HS-27A (cell line): ENCODE measurements around the gene DCAF12.
"Not testable (repeated sequence)": the region's sequence is repeated elsewhere in the genome, so short reads cannot be mapped to it uniquely, and the experiment has no call there.

Experiments
- DNase-seq: peaks from one replicate; pipeline ENCODE4 v3.0.0-alpha.2; 2012; ENCODE audit warnings: low read depth, missing footprints

DCAF12 gene

DNA sequence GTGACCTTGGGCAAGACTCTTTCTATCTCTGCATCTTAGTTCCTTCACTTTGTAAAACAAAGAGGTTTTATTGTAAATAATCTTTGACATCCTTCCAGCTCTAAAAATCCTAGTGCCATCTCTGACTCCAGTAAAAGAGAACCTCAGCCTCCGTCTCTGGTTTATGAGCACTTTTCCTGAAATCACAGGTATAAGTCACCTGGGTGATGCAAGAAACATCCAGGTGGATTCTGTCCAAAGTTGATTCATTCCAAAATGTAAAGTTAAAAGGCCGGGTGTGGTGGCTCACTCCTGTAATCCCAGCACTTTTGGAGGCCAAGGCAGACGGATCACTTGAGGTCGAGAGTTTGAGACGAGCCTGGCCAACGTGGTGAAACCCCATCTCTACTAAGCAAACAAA is 56.7 kb downstream of the DCAF12 start:
- no peak for DNase-seq

DNA sequence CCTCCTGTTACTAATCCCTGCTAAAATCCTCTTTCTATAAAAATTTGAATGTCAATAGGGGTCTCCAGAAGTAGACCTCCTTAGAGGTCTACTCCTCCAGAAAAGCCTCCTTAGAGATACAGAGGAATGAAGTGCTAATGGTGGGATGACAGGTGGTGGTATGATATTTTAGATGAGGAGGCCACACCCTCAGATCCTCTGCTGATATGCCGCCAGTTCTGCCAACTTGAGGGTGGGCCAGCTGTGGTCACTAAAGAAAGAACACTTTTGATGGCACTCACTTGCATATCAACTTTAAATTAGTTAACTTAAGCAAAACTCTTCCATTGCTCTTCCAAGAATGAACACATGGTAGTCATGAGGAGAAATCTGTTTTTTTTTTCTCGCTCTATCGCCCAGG is 61.0 kb downstream of the DCAF12 start:
- no peak for DNase-seq

DNA sequence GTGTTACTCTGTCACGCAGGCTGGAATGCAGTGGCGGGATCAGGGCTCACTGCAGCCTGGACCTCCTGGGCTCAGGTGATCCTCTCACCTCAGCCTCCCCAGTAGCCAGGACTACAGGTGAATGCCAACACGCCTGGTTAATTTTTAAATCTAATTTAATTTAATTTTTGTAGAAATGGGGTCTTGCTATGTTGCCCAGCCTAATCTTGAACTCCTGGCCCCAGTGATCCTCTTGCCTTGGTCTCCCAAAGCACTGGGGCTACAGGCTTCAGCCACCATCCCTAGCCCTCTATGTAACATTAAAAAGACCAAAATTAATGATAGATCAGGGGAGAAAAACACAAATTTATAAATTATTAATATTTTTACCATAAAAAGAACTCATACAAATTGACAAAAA is 66.5 kb downstream of the DCAF12 start:
- no peak for DNase-seq

DNA sequence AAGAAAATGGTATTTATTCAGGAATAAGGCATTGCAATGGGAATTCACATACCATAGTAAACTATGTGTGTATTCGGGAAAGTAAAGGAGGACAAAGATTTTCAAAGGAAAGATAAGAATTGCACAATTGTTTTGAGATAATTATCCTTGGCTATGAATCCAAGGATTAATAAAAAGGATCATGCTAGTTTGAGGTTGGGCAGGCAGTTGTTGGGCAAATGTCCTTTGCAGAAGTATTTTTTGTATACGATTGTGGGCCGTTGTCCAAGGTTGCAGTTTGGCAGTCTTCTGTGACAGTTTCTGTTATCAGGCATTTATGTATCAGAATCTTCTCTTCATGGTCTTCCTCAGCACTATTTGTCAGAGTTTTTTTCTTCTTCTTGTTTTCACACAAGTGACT is 67.2 kb downstream of the DCAF12 start:
- no peak for DNase-seq

DNA sequence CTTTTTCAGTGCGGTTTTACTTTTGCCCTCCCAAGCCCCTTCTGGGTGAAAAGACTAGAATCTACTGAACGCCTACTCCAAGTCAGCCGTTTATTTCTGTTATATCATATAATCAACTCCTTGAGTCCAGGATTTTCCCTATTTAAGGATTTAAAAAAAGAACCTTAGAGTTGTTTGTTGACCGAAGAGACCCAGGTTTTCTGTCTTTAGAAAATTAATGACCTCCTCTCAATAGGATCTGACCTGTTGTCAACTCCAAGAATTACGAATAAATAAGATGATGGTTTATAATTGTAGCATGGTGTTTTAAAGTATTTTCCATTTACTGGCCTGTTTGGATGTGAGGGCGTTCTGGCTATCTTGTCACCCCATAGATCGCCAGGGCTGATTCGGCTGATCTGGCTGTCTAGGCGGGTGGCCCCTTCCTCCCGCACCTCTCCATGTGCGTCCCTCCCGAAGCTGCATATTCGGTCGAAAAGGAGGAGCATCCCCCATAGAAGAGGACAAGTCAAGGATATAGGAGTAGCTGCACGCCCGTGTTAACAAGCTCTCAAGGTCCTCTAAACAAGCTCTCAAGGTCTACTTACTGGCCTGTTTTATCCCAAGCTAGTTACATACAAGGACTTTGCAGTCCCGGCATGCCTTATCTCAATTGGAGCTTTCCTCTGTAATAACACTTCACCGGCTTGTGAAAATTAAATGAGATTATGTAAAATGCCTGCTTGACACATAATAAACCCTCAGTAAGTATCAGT is 76.7 kb downstream of the DCAF12 start:
- DNase-seq = no peak

DNA sequence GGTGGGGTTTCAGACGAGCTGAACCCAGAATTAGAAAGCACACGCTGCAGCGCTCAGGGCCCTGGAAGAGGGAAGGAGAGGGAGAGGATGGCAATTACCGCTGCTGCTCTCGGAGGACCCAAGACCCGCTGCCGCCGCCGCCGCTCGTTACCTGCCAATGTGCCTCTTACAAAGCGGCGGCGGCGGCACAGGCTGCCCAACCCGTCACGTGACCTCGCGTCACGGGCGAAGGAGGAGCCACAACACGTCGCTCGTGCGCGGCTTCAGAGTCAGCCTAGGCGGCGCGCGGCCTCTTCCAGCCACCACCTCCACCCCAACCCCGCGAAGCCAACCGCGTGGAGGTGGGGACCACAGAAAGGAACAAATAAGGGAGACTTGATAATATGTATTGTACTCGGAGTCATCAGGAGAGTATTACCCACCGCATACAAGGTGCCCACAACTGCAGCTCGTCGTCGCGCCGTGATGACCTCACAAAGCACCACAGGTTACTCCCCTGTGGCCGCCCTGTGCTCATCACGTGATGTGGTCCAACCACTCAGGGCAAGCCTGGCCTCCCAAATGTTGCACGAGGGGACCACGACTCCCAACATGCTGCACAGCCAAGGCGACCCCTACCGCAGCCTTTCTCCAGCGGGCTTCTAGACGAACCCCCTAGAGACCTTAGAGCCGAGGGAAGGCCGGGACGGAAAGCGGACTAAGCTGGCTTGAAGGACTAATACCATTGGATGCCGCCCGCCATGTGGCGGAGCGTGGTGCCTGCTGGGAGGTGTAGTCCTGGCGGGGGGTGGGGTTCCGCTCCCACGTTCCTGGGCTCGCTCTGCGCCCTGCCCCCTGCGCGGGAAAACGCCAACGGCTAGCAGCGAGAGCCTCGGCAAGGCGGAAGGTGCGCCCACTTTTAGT is 77.5 kb downstream of the DCAF12 start, which contains the start of gene UBAP2:
Gene UBAP2, minus strand, starts transcription at position 161 of the 903 bp plus-strand sequence. CDS start 31,739 bp downstream, outside the sequence.
- peak; percentile 100 for DNase-seq

DNA sequence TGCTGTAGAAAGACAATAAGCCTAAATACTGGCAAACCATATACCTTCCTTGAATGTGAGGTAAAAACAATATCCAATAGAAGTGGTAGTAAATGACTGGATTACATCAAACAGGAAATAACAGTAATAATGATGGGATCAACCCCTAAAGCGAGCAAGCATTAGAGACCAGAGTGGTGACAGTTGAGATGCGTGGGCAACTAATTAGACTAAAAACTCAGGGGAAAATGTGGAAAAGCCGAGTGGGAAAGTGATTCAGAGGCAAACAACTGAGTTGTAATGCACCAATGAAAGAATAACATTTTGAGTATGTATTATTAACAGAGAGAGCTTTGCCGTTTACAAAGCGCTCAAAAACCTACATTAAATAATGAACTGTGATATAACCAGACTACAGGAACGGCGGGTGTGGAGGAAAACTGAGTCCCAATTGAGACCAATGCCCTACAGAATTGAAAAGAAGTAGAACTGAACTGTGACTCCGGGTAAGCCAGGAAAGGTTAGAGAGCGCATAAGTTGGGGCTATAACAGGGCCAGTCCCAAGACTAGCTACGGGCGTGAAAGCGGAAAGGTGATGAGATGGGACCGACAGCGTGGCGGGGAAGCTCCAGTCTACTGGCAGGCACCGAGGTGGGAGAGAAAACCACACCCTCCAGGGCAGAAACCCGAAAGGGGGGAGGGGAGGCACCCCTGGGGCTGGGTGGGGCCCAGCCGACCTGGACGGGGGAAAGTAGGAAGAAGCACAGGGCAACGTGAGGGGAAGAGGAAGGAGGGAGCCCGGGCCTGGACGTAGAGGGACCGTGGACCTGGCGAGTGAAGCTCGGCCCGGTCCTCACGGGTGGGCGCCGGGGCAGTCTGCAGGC is 78.4 kb downstream of the DCAF12 start:
- peak; percentile 14 for DNase-seq

DNA sequence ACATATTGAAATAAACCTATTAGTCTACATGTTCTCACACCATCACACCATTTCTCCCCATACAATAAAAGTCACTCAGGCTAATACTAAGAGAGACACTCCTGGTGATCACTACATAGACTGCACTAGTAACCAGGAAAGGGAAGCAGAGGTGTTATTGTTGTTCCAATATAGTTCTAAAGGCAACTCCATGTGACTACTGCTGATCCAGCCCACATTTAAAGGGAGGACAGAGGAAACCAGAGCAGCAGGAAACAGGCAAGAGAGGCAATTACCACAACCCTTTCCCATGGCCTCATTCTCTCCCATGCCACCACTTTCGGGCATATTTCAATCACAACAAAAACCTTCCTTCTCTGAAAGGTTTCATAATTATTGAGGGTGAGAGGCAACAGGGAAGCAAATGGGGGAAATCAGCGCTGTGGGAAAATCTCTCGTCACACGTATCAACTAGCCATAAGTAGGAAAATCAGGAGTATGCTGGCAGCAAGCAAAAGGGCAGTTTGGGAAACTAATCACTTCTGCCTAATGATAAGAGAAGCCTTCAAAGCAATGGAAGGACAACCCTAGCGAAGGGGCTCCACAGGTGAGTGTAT is 79.6 kb downstream of the DCAF12 start:
- DNase-seq = no peak

DNA sequence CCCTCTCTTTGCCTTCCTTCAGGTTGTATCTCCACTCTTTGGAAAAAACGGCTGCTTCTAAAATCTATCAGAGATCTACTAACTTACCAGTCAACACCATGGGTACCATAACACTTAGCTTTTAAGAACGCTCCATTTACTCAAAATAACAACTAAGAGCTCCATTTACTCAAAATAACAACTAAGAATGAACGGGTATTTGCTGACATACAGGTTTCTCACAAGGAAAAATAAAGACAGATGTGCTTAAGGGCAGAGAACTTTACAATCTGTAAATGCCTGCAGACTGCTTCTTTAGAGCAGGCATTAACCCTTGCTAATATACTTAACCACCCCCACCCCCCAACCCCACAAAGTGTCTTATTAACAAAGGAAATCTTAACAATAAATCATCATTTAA is 80.6 kb downstream of the DCAF12 start:
- no peak for DNase-seq

DNA sequence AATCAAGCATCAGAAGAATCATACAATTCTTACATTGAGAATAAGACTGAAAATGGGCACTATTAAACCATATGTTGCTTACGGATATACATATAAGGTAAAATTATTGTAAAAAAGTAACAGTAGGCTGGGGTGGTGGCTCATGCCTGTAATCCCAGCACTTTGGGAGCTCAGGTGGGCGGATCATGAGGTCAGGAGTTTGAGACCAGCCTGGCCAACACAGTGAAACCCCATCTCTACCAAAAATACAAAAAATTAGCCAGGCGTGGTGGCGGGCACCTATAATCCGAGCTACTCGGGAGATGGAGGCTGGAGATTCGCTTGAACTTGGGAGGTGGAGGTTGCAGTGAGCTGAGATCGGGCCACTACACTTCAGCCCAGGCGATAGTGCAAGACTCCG is 84.4 kb downstream of the DCAF12 start:
- not testable (repeated sequence) for DNase-seq

DNA sequence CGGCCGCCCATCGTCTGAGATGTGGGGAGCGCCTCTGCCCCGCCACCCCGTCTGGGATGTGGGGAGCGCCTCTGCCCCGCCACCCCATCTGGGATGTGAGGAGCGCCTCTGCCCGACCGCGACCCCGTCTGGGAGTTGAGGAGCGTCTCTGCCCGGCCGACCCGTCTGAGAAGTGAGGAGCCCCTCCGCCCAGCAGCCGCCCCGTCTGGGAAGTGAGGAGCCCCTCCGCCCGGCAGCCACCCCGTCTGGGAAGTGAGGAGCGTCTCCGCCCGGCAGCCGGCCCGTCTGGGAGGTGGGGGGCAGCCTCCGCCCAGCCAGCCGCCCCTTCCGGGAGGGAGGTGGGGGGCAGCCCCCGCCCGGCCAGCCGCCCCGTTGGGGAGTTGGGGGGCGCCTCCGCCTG is 87.6 kb downstream of the DCAF12 start:
- not testable (repeated sequence) for DNase-seq

DNA sequence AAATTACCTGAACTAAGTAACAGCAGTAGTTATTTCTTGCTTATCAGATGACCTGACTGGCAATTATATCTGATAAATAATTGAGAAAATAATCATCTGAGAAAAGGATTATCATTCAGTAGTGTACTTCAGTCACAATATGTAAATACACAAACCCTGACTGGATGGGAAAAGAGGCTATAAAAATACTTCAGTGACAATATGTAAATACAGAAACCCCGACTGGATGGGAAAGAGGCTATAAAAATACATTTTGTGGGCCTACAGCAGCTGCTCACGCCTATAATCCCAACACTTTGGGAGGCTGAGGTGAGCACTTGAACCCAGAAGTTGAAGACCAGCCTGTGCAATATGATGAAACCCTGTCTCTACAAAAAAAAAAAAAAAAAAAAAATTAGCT is 88.9 kb downstream of the DCAF12 start:
- DNase-seq = no peak

DNA sequence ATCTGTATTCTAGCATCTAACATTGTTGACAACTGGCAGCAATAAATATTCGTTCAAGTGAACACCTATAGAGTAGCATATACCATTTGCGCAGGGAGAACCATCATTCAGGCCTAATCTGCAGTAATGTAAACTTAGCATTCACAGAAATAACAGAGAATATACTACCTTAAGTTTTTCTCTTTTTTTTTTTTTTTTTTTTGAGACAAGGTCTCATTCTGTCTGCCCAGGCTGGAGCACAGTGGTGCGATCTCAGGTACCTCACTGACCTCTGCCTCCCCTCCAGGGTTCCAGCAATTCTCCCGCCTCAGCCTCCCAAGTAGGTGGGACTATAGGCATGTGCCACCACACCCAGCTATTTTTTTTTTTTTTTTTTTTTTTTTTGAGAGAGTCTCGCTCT is 89.9 kb downstream of the DCAF12 start:
- no peak for DNase-seq
